GM13976 (cell line): ENCODE results near the gene GRIN3B.

Experiments used
- DNase-seq: peaks from one replicate; pipeline ENCODE4 v3.0.0; 2012; ENCODE audit warnings: low spot score
- in situ Hi-C: fragments of 300-500 bp; cut with MboI; formaldehyde crosslinking; loops from one replicate; pipeline ENCODE4 v1.12.0; 2022; ENCODE audit warnings: low sequenced_read_pairs, mixed read lengths, inconsistent platforms; ENCODE audit not compliant: unreplicated experiment
- TF ChIP-seq, protein P1 (sequence below): IDR thresholded peaks from 2 replicates; pipeline ENCODE4 v1.5.1; 2012; ENCODE audit warnings: borderline replicate concordance, mild to moderate bottlenecking; ENCODE audit not compliant: insufficient read depth; ENCODE audit errors: extremely low read depth, missing control alignments, control extremely low read depth

Gene GRIN3B

DNA sequence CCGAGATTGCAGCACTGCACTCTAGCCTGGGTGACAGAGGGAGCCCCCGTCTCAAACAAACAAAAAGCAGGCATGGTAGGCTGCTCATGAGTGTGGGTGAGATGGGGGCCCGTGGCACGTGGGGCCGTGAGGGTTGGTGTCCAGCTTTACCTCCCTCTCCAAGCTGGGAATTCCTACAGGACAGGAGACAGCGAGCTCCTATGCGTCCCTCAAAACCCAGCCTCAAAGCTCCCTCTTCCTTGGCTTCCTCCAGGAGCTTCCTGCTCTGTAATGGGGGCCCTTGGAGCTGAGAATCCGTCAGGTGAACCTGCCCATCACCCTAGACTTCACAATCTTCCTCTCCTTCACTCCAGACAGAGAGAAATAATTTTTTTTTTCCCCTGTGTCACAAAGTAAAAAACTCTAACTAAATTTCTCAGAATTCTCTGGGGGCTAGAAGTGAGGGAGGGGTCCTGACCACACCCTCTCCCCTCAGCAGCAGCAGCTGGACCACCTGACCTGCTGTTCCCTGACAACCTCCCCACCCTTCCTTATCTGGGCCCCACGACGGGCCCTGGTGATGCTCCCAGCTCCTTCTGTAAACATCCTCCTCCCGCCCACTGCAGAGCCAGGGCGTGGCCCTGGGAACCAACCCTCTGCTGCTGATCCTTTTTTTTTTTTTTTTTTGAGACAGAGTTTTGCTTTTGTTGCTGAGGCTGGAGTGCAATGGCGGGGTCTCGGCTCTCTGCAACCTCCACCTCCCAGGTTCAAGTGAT lies 38.2 kb upstream of the GRIN3B start:
- DNase-seq, result no peak
- TF ChIP-seq, protein P1, sequence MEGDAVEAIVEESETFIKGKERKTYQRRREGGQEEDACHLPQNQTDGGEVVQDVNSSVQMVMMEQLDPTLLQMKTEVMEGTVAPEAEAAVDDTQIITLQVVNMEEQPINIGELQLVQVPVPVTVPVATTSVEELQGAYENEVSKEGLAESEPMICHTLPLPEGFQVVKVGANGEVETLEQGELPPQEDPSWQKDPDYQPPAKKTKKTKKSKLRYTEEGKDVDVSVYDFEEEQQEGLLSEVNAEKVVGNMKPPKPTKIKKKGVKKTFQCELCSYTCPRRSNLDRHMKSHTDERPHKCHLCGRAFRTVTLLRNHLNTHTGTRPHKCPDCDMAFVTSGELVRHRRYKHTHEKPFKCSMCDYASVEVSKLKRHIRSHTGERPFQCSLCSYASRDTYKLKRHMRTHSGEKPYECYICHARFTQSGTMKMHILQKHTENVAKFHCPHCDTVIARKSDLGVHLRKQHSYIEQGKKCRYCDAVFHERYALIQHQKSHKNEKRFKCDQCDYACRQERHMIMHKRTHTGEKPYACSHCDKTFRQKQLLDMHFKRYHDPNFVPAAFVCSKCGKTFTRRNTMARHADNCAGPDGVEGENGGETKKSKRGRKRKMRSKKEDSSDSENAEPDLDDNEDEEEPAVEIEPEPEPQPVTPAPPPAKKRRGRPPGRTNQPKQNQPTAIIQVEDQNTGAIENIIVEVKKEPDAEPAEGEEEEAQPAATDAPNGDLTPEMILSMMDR, result no peak
- in situ Hi-C loops, result no loop called here

DNA sequence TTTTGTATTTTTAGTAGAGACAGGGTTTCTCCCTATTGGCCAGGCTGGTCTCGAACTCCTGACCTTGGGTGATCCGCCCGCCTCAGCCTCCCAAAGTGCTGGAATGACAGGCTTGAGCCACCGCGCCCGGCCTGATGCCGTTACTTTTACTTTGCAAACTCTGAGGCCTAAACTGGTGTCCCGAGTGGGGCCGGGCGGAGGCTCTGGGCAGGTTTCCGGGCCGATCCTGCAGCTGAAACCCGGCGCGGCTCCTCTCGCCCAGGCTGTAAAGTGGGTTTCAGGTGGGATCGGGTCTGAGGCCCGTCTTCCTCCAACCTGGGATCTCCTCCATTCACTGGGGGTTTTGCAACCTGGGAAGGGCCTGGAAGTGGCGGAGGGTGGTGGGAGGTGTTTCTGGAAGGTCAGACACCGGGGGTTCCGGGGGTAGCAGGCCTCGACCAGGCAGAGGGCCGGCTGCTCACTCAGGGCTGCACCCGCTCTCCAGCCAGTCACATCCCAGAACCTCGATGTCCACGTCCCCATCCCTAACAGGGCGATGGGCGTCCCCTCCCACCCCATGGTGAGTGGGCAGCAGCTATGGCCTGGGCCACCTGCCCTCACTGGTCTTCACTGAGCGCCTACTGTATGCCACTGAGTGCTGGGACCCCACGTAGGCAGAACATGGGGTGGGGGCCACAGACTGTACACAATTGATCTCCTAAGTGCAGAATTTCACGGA lies 37.4 kb upstream of the GRIN3B start:
- DNase-seq, result no peak
- in situ Hi-C loops, result no loop called here
- TF ChIP-seq, protein P1, result no peak

DNA sequence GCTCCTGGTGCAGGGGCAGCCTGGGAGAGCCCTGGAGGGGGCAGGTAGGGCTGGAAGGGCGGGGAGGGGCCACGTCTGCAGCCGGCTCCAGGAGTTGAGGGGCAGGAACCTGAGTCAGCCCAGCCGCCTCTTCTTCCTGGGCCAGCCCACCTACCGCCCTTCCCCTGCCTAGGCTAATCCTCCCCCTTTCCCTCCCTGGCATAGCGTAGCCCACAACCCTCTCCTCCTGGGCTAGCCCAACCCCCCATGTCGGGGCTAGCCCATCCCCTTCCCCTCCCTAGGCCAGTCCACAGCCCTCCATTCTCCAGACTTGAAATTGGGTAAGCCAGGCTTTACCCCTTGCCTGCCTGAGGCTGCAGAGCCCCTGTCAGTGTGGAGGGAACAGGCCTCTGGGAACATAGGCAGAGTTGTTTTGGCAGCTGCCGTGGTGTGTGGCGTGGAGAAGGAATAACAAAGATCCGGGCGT lies 36.7 kb upstream of the GRIN3B start:
- TF ChIP-seq, protein P1, result no peak
- in situ Hi-C loops, result no loop called here
- DNase-seq, result no peak

DNA sequence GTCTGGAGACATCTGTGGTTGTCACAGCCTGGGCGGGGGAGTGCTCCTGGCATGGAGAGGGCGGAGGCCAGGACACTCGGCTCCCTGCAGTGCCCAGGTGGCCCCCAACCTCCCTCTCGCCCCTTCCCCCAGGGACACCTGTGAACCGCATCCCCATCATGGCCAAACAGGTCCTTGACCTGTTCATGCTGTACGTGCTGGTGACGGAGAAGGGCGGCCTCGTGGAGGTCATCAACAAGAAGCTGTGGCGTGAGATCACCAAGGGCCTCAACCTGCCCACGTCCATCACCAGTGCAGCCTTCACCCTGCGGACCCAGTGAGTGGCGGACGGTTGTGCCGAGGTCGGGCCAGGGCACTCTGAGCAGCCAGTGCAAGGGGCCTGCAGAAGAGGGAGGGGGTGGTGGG lies 36.1 kb upstream of the GRIN3B start:
- DNase-seq, result no peak
- in situ Hi-C loops, result no loop called here
- TF ChIP-seq, protein P1, result no peak

DNA sequence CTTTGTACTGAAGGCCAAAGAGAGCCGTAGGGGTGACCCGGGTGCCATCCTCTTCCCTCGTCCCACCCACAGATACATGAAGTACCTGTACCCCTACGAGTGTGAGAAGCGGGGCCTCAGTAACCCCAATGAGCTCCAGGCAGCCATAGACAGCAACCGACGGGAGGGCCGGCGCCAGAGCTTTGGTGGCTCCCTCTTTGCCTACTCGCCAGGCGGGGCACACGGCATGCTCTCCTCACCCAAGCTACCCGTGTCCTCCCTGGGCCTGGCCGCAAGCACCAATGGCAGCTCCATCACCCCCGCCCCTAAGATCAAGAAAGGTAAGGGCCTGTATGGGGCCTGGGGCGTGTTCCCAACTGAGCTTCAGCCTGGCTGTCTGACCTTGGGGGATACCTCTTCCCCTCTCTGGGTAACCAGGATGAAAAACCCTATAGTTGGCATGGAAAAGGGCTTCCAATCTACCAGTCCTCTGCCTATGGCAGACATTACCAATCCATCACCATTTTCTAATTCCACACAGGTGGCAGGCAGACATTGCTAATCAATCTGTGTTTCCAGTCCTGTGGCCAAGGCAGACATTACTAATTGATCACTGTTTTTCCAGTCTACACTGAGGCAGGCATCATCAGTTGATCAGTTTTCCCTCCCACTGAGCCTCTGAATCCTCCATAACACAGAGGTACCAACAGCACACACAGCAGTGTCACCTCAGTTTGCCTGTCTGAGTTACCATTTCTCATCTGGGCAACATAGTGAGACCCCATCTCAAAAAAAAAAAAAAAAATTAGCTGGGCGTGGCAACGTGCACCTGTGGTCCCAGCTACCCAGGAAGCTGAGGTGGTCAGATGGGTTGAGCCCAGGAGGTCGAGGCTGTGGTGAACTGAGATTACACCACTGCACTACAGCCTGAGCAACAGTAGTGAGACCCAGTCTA lies 35.2 kb upstream of the GRIN3B start:
- in situ Hi-C loops, result no loop called here
- DNase-seq, result no peak
- TF ChIP-seq, protein P1, result no peak

DNA sequence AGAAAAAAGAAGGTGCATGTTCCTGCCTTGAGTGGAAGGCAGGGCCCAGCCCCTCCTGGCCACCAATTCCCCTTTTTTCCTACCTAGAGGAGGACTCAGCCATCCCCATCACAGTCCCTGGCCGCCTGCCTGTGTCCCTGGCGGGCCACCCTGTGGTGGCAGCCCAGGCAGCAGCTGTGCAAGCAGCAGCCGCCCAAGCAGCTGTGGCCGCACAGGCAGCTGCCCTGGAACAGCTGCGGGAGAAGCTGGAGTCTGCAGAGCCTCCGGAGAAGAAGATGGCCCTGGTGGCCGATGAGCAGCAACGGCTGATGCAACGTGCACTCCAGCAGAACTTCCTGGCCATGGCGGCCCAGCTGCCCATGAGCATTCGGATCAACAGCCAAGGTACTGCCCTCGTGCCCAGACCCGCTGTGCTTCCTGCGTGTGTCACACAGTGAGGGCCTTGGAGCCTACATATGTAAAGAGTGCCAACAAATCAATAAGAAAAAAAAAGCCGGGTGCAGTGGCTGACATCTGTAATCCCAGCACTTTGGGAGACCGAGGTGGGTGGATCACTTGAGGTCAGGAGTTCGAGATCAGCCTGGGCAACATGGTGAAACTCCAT lies 33.6 kb upstream of the GRIN3B start:
- TF ChIP-seq, protein P1, result no peak
- DNase-seq, result no peak
- in situ Hi-C loops, result no loop called here
